ENCODE data around the gene EEFSEC. TPM values are rescaled to one million over a fixed set of nuclear protein-coding genes. Genes with fewer than 3 reads are reported as not detected.

EEFSEC gene
- total RNA-seq, 6 donors from 2014 or later = 14.9 to 38.8 (median 17.9) TPM

GRCh38 chr3:128240232-128240631 lies 87.0 kb downstream of the EEFSEC start:
- 91 to 100% methylated on average over 1 of the region's 1 CpG for WGBS, 2 donors
- DNase-seq (no peak), ATAC-seq (ENCODE audit: low FRiP score in 2 of 2) (no peak)
- no peak for TF ChIP-seq EP300 (IDR thresholded peaks at IDR 0.05)
- TF ChIP-seq POLR2AphosphoS5 (IDR thresholded peaks at IDR 0.05) = no peak
- no peak for TF ChIP-seq POLR2A (IDR thresholded peaks at IDR 0.05)
- TF ChIP-seq CTCF (IDR thresholded peaks at IDR 0.05) = no peak
- Histone ChIP-seq H3K9me3 (no peaks in the 10 kb centered on the region), H3K27ac (no peak overlapping the region), H3K4me1 (peaks cover 0 to 11% (median 8%) of the 10 kb centered on the region in 4 donors), H3K4me3 (no peak overlapping the region), H3K36me3 (no peaks in the 10 kb centered on the region), H3K27me3 (no peaks in the 10 kb centered on the region)

- Histone ChIP-seq H3K4me1 (peaks cover 0 to 8% (median 3%) of the 10 kb centered on the region in 4 donors), H3K27ac (no peak overlapping the region), H3K9me3 (no peaks in the 10 kb centered on the region), H3K27me3 (no peaks in the 10 kb centered on the region), H3K4me3 (no peak overlapping the region), H3K36me3 (peaks cover 0 to 4% (median 2%) of the 10 kb centered on the region in 4 donors)
- no peak for ATAC-seq (ENCODE audit: low FRiP score in 2 of 2)
- TF ChIP-seq POLR2A (IDR thresholded peaks at IDR 0.05) (no peak), EP300 (IDR thresholded peaks at IDR 0.05) (no peak), POLR2AphosphoS5 (IDR thresholded peaks at IDR 0.05) (no peak), CTCF (IDR thresholded peaks at IDR 0.05) (no peak)
- WGBS, 2 donors = 93 to 94% methylated on average over 5 of the region's 5 CpGs
- DNase-seq = no peak
These were observed 88.5 kb downstream of the EEFSEC start for GRCh38 chr3:128241741-128242140.

- DNase-seq (peak in 1 of 2 donors; percentile 27), ATAC-seq (ENCODE audit: low FRiP score in 2 of 2) (peak in 1 of 2 donors; percentile 10)
- Histone ChIP-seq H3K36me3 (peaks cover 0 to 14% (median 12%) of the 10 kb centered on the region in 4 donors), H3K4me3 (no peak overlapping the region), H3K9me3 (no peaks in the 10 kb centered on the region), H3K27ac (no peak overlapping the region), H3K4me1 (no peaks in the 10 kb centered on the region), H3K27me3 (no peaks in the 10 kb centered on the region)
- TF ChIP-seq POLR2A (IDR thresholded peaks at IDR 0.05) (no peak), POLR2AphosphoS5 (IDR thresholded peaks at IDR 0.05) (no peak), EP300 (IDR thresholded peaks at IDR 0.05) (no peak), CTCF (IDR thresholded peaks at IDR 0.05) (no peak)
- 71 to 83% methylated on average over 9 to 13 of the region's 13 CpGs for WGBS, 2 donors
These were observed 89.7 kb downstream of the EEFSEC start for GRCh38 chr3:128242818-128243601.

- H3K4me1 ChIP-seq = no peaks in the 10 kb centered on the region
- peaks cover 0 to 17% (median 12%) of the 10 kb centered on the region in 4 donors for H3K36me3 ChIP-seq
- DNase-seq (no peak), ATAC-seq (ENCODE audit: low FRiP score in 2 of 2) (no peak)
- no peaks in the 10 kb centered on the region for H3K27me3 ChIP-seq
- no peak overlapping the region for H3K4me3 ChIP-seq
- H3K9me3 ChIP-seq = no peaks in the 10 kb centered on the region
- H3K27ac ChIP-seq = no peak overlapping the region
- 74 to 84% methylated on average over 8 to 11 of the region's 11 CpGs for whole genome bisulfite sequencing, 2 donors
- no peak for TF ChIP-seq EP300 (IDR thresholded peaks at IDR 0.05)
- no peak for TF ChIP-seq POLR2A (IDR thresholded peaks at IDR 0.05)
- TF ChIP-seq CTCF (IDR thresholded peaks at IDR 0.05) = no peak
- no peak for TF ChIP-seq POLR2AphosphoS5 (IDR thresholded peaks at IDR 0.05)
These were observed 90.6 kb downstream of the EEFSEC start for GRCh38 chr3:128243602-128244504.
